K562 (cell line): ENCODE measurements around the gene STAM2. TPM values are rescaled to one million over a fixed set of nuclear protein-coding genes. Genes with fewer than 3 reads are reported as not detected.

Experiments used
- ATF6 ChIP-seq: sonication (generic); formaldehyde crosslinking; IDR thresholded peaks from 2 replicates; pipeline ENCODE4 v1.4.0; 2020; ENCODE audit warnings: mild to moderate bottlenecking, missing genetic modification reagents
- HMGN3 ChIP-seq: IDR thresholded peaks from 2 replicates; pipeline ENCODE4 v1.6.1; 2011; ENCODE audit warnings: borderline replicate concordance, low read depth, mild to moderate bottlenecking, mixed read lengths, low read length; ENCODE audit not compliant: insufficient read length; ENCODE audit errors: extremely low read depth
- JUND ChIP-seq, 2 experiments: IDR thresholded peaks; 2 replicates in 1 of 2; 3 replicates in 1 of 2; pipeline ENCODE4 v1.6.1; 2011; ENCODE audit warnings: borderline replicate concordance in 2 of 2, low read depth in 2 of 2, low read length in 2 of 2, improper control_type of control experiment in 1 of 2, missing biosample characterization in 1 of 2, missing genetic modification characterization in 1 of 2, missing genetic modification reagents in 1 of 2
- KLF16 ChIP-seq: IDR thresholded peaks from 2 replicates; pipeline ENCODE4 v1.6.1; 2016; ENCODE audit warnings: antibody characterized with exemption
- MAZ ChIP-seq, 2 experiments: fragments of 450-650 bp in 1 of 2; sonication (generic) in 1 of 2; formaldehyde crosslinking; IDR thresholded peaks in 1 of 2; conservative IDR thresholded peaks in 1 of 2; 2 replicates each; pipeline versions ENCODE4 v1.4.0 to v1.5.0; 2020; ENCODE audit warnings: mild to moderate bottlenecking in 1 of 2, missing genetic modification reagents in 1 of 2
- MEF2A ChIP-seq: IDR thresholded peaks from 2 replicates; pipeline ENCODE4 v1.6.1; 2011; ENCODE audit warnings: low read depth, mild to moderate bottlenecking, low read length, moderate library complexity; ENCODE audit not compliant: control insufficient read depth
- RFX5 ChIP-seq: IDR thresholded peaks from 2 replicates; pipeline ENCODE4 v1.6.1; 2011; ENCODE audit warnings: low read depth, mild to moderate bottlenecking, improper control_type of control experiment, low read length
- SOX6 ChIP-seq: fragments of 450-650 bp; IDR thresholded peaks from 2 replicates; pipeline ENCODE4 v1.6.1; 2014; ENCODE audit warnings: mild to moderate bottlenecking
- TEAD4 ChIP-seq, 2 experiments: sonication (generic) in 1 of 2; formaldehyde crosslinking in 1 of 2; IDR thresholded peaks; 2 replicates each; pipeline versions ENCODE4 v1.6.1 to v1.8.0; 2012 to 2022; ENCODE audit warnings: borderline replicate concordance in 1 of 2, inconsistent platforms in 1 of 2, low read length in 1 of 2, mild to moderate bottlenecking in 1 of 2, missing genetic modification reagents in 1 of 2
- ZFP91 ChIP-seq: sonication (generic); formaldehyde crosslinking; IDR thresholded peaks from 2 replicates; pipeline ENCODE4 v1.8.0; 2022; ENCODE audit warnings: mild to moderate bottlenecking, missing genetic modification reagents
- ZNF212 ChIP-seq: fragments of 450-650 bp; formaldehyde crosslinking; IDR thresholded peaks from 2 replicates; pipeline ENCODE4 v1.4.0; 2020; ENCODE audit warnings: mild to moderate bottlenecking
- ZNF232 ChIP-seq: sonication (generic); formaldehyde crosslinking; IDR thresholded peaks from 2 replicates; pipeline ENCODE4 v1.8.0; 2022; ENCODE audit warnings: mild to moderate bottlenecking, missing genetic modification reagents
- ZNF764 ChIP-seq: fragments of 250-450 bp; sonication (Bioruptor Pico); IDR thresholded peaks from 2 replicates; pipeline ENCODE4 v1.4.0; 2020; ENCODE audit warnings: low read depth, mild to moderate bottlenecking, moderate library complexity
- polyA plus RNA-seq, 8 experiments: library from polyadenylated mRNA; depleted of rRNA in 4 of 8; stranded (reverse) in 5 of 8; unstranded in 3 of 8; fragments of >200 nt; fragmentation: Nextera tagmentation in 2 of 8; fragmentation: Illumina TruSeq in 1 of 8; extraction: Ambion mirVana in 2 of 8; extraction: Trizol in 1 of 8; gene quantifications; 2 replicates each; pipeline versions ENCODE4 v1.2.1 to v1.2.3, GENCODE V29; 2011 to 2014; ENCODE audit warnings: inconsistent platforms in 1 of 8, missing spikeins in 1 of 8
- total RNA-seq, 7 experiments: library from RNA; depleted of rRNA in 6 of 7; stranded (reverse); fragments of >200 nt in 6 of 7; fragmentation: Illumina TruSeq in 2 of 7; extraction: Trizol in 2 of 7; gene quantifications; 2 replicates each; pipeline versions ENCODE4 v1.2.1 to v1.2.3, GENCODE V29; 2011 to 2021; ENCODE audit warnings: low replicate concordance in 1 of 7
- TF ChIP-seq, protein P1 (sequence below), 3 experiments: fragments of 200-800 bp in 1 of 3; fragments of 250-450 bp in 1 of 3; fragments of 450-650 bp in 1 of 3; sonication (Bioruptor Pico) in 1 of 3; sonication (Bioruptor generic) in 1 of 3; formaldehyde crosslinking in 1 of 3; IDR thresholded peaks; 2 replicates each; pipeline versions ENCODE4 v1.6.1 to v1.8.0; 2016 to 2022; ENCODE audit warnings: mild to moderate bottlenecking in 2 of 3, missing genetic modification characterization in 2 of 3, missing compliant biosample characterization in 1 of 3, moderate library complexity in 1 of 3

STAM2 gene
- total and polyA plus RNA-seq, 9 of the 15 experiments (the other 6 are each of a cell fraction or from before 2014, with no cell fraction given), result 4.5 to 13.9 (median 8.7) TPM

DNA sequence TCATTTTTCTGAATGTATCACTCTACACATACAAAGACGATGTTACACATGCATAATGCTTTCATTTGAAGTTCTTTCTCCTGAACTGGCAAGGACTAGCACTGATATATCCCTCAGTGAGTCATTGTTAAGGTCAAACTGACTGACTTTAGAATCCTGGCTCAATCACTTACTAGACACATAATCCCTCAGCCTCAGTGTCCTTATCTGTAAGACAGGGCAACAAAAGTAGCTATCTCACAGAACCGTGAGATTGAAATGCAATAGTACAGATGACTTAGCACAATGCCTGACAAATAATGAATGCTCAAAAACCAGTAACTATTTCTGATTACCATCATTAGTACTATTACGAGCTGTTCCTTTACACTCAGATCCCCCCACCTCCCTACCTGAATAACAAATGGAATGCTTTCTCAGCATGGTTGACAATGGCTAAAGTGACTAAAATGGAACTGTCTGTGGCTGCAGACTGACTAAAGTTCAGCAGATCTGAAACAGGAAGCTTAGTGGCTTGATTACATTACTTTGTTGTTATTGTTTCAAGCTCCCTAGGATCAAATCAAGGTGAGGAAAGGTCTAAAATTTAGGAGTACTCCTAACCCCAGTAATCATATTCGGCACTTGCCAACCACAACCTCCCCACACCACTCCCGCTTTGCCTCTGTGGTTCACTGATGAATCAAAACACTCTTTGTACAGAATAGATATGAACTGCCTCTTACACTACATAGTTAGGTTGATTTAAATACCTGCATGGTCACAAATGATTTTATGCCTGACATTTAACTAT is 40.9 kb downstream of the STAM2 start (continued):
- TF ChIP-seq ZFP91 (no peak), ZNF232 (CRISPR knock-in tag) (no peak), RFX5 (no peak), KLF16 (peak; percentile 74), ATF6 (CRISPR knock-in tag) (no peak), HMGN3 (peak; percentile 20), MAZ (CRISPR knock-in tag; conservative IDR thresholded peaks at IDR 0.05 in 1 of 2, IDR thresholded peaks at IDR 0.05 in 1 of 2) (no peak), JUND (IDR thresholded peaks at IDR 0.05; ENCODE audit: borderline replicate concordance, low read depth, low read length) (peak; percentile 89), JUND (tag; IDR thresholded peaks at IDR 0.05; ENCODE audit: borderline replicate concordance, low read depth, low read length) (peak; percentile 94), SOX6 (peak; percentile 85), TEAD4 (IDR thresholded peaks at IDR 0.05; ENCODE audit: low read length) (peak; percentile 89), TEAD4 (CRISPR knock-in tag; IDR thresholded peaks at IDR 0.05; ENCODE audit: borderline replicate concordance) (no peak), ZNF212 (CRISPR knock-in tag) (no peak), ZNF764 (CRISPR knock-in tag) (no peak), MEF2A (no peak)
- TF ChIP-seq, protein P1, sequence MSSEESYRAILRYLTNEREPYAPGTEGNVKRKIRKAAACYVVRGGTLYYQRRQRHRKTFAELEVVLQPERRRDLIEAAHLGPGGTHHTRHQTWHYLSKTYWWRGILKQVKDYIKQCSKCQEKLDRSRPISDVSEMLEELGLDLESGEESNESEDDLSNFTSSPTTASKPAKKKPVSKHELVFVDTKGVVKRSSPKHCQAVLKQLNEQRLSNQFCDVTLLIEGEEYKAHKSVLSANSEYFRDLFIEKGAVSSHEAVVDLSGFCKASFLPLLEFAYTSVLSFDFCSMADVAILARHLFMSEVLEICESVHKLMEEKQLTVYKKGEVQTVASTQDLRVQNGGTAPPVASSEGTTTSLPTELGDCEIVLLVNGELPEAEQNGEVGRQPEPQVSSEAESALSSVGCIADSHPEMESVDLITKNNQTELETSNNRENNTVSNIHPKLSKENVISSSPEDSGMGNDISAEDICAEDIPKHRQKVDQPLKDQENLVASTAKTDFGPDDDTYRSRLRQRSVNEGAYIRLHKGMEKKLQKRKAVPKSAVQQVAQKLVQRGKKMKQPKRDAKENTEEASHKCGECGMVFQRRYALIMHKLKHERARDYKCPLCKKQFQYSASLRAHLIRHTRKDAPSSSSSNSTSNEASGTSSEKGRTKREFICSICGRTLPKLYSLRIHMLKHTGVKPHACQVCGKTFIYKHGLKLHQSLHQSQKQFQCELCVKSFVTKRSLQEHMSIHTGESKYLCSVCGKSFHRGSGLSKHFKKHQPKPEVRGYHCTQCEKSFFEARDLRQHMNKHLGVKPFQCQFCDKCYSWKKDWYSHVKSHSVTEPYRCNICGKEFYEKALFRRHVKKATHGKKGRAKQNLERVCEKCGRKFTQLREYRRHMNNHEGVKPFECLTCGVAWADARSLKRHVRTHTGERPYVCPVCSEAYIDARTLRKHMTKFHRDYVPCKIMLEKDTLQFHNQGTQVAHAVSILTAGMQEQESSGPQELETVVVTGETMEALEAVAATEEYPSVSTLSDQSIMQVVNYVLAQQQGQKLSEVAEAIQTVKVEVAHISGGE (CRISPR knock-in tag; IDR thresholded peaks at IDR 0.05), result no peak
